Trophoblast cell (in vitro differentiated cells and primary cell): Measurements from ENCODE around the gene CFAP46.
"Not testable (repeated sequence)": the region's sequence is repeated elsewhere in the genome, so short reads cannot be mapped to it uniquely, and the experiment has no call there.

Experiments
- DNase-seq, 2 donors: peaks; one replicate each; pipeline ENCODE4 v3.0.0-alpha.2; 2016
- H2AFZ ChIP-seq: 2 replicates; pipeline ENCODE4 v1.6.1; 2013; ENCODE audit warnings: low read length, moderate library complexity, mild to moderate bottlenecking; ENCODE audit not compliant: insufficient read depth, poor library complexity
- H2AK5ac ChIP-seq: 2 replicates; pipeline ENCODE4 v1.6.1; 2013; ENCODE audit warnings: mild to moderate bottlenecking, low read length
- H2BK120ac ChIP-seq: 2 replicates; pipeline ENCODE4 v1.6.1; 2013; ENCODE audit warnings: low read length, mild to moderate bottlenecking, moderate library complexity; ENCODE audit not compliant: insufficient read depth, poor library complexity
- H2BK12ac ChIP-seq: 2 replicates; pipeline ENCODE4 v1.6.1; 2013; ENCODE audit warnings: mild to moderate bottlenecking, low read length, moderate library complexity
- H2BK5ac ChIP-seq: 2 replicates; pipeline ENCODE4 v1.6.1; 2013; ENCODE audit warnings: low read length, low read depth, moderate library complexity, mild to moderate bottlenecking; ENCODE audit not compliant: poor library complexity
- H3K14ac ChIP-seq: 2 replicates; pipeline ENCODE4 v1.6.1; 2013; ENCODE audit warnings: mild to moderate bottlenecking, low read length
- H3K18ac ChIP-seq: 2 replicates; pipeline ENCODE4 v1.6.1; 2013; ENCODE audit warnings: mild to moderate bottlenecking, low read length
- H3K23ac ChIP-seq: 2 replicates; pipeline ENCODE4 v1.6.1; 2013; ENCODE audit warnings: low read length
- H3K27ac ChIP-seq: 2 replicates; pipeline ENCODE4 v1.5.1; 2013; ENCODE audit warnings: low read depth, mild to moderate bottlenecking, inconsistent platforms, low read length, moderate library complexity
- H3K27me3 ChIP-seq: 2 replicates; pipeline ENCODE4 v1.6.1; 2013; ENCODE audit warnings: inconsistent platforms, mild to moderate bottlenecking, low read length, moderate library complexity; ENCODE audit not compliant: insufficient read depth
- H3K36me3 ChIP-seq, 2 experiments: 1 replicate in 1 of 2; 2 replicates in 1 of 2; pipeline ENCODE4 v1.6.1; 2013; ENCODE audit warnings: low read length in 2 of 2, mild to moderate bottlenecking in 2 of 2, moderate library complexity in 1 of 2; ENCODE audit not compliant: insufficient read depth in 2 of 2, control insufficient read depth in 1 of 2
- H3K4ac ChIP-seq: 2 replicates; pipeline ENCODE4 v1.6.1; 2013; ENCODE audit warnings: low read depth, mild to moderate bottlenecking, low read length, moderate library complexity
- H3K4me1 ChIP-seq, 2 experiments: 1 replicate in 1 of 2; 2 replicates in 1 of 2; pipeline ENCODE4 v1.6.1; 2013; ENCODE audit warnings: low read length in 2 of 2, mild to moderate bottlenecking in 2 of 2, moderate library complexity in 1 of 2; ENCODE audit not compliant: insufficient read depth in 2 of 2, control insufficient read depth in 1 of 2
- H3K4me2 ChIP-seq: 2 replicates; pipeline ENCODE4 v1.6.1; 2013; ENCODE audit warnings: inconsistent platforms, mild to moderate bottlenecking, low read length, moderate library complexity
- H3K4me3 ChIP-seq: 2 replicates; pipeline ENCODE4 v1.5.1; 2013; ENCODE audit warnings: mild to moderate bottlenecking, low read depth, low read length, inconsistent platforms
- H3K79me1 ChIP-seq: one replicate; pipeline ENCODE4 v1.6.1; 2013; ENCODE audit warnings: low read length
- H3K79me2 ChIP-seq: 2 replicates; pipeline ENCODE4 v1.6.1; 2013; ENCODE audit warnings: low read length, mild to moderate bottlenecking; ENCODE audit not compliant: control insufficient read depth, insufficient read depth, poor library complexity
- H3K9ac ChIP-seq: 2 replicates; pipeline ENCODE4 v1.6.1; 2013; ENCODE audit warnings: mild to moderate bottlenecking, low read length
- H3K9me3 ChIP-seq: 2 replicates; pipeline ENCODE4 v1.6.1; 2013; ENCODE audit warnings: low read depth, mild to moderate bottlenecking, control low read depth, inconsistent platforms, low read length; ENCODE audit not compliant: insufficient read depth
- H4K12ac ChIP-seq: 2 replicates; pipeline ENCODE4 v1.6.1; 2013; ENCODE audit warnings: low read depth, mild to moderate bottlenecking, low read length, moderate library complexity
- H4K8ac ChIP-seq: 2 replicates; pipeline ENCODE4 v1.6.1; 2013; ENCODE audit warnings: low read depth, mild to moderate bottlenecking, low read length, moderate library complexity
- H4K91ac ChIP-seq: one replicate; pipeline ENCODE4 v1.6.1; 2013; ENCODE audit warnings: low read depth, mild to moderate bottlenecking, low read length, moderate library complexity
- WGBS: extraction: QIAGEN DNeasy Blood & Tissue Kit; methylation state at CpG from one replicate; pipeline ENCODE4 v1.1.7; 2013; ENCODE audit warnings: missing lambda C conversion rate; ENCODE audit not compliant: insufficient read length, insufficient coverage; ENCODE audit errors: extremely low coverage; 5-methylcytosine and 5-hydroxymethylcytosine counted together

CFAP46 gene

GRCh38 chr10:132799865-132800264 is 142.5 kb downstream of the CFAP46 start:
- no peak overlapping the region for H2AK5ac ChIP-seq
- peaks cover 19% of the 10 kb centered on the region for H3K9me3 ChIP-seq
- no peak overlapping the region for H2BK5ac ChIP-seq
- H3K18ac ChIP-seq, result no peak overlapping the region
- no peak for DNase-seq
- WGBS, result no CpG with 5 or more reads among the region's 11 CpGs
- no peaks in the 10 kb centered on the region for H3K79me1 ChIP-seq
- no peak overlapping the region for H2BK120ac ChIP-seq
- H3K79me2 ChIP-seq, result no peaks in the 10 kb centered on the region
- no peak overlapping the region for H4K91ac ChIP-seq
- H3K4me3 ChIP-seq, result no peak overlapping the region
- H3K4ac ChIP-seq, result no peak overlapping the region
- H3K4me1 ChIP-seq, result no peaks in the 10 kb centered on the region
- H3K4me2 ChIP-seq, result no peak overlapping the region
- no peak overlapping the region for H2AFZ ChIP-seq
- H3K23ac ChIP-seq, result no peak overlapping the region
- H4K12ac ChIP-seq, result no peak overlapping the region
- no peaks in the 10 kb centered on the region for H3K27me3 ChIP-seq
- H3K14ac ChIP-seq, result no peak overlapping the region
- H3K27ac ChIP-seq, result no peak overlapping the region
- H3K9ac ChIP-seq, result no peak overlapping the region
- H4K8ac ChIP-seq, result no peak overlapping the region
- no peaks in the 10 kb centered on the region for H3K36me3 ChIP-seq
- H2BK12ac ChIP-seq, result no peak overlapping the region

GRCh38 chr10:132798876-132799275 is 143.5 kb downstream of the CFAP46 start:
- Histone ChIP-seq H3K14ac (no peak overlapping the region), H2BK120ac (no peak overlapping the region), H3K23ac (no peak overlapping the region), H3K4me2 (no peak overlapping the region), H3K36me3 (no peaks in the 10 kb centered on the region), H2AFZ (no peak overlapping the region), H2BK12ac (no peak overlapping the region), H3K9ac (no peak overlapping the region), H4K91ac (no peak overlapping the region), H2BK5ac (no peak overlapping the region), H3K79me2 (no peaks in the 10 kb centered on the region), H3K4me3 (no peak overlapping the region), H3K4me1 (no peaks in the 10 kb centered on the region), H2AK5ac (no peak overlapping the region), H3K27ac (no peak overlapping the region), H3K9me3 (peaks cover 19% of the 10 kb centered on the region), H4K8ac (no peak overlapping the region), H3K4ac (no peak overlapping the region), H3K27me3 (no peaks in the 10 kb centered on the region), H3K18ac (no peak overlapping the region), H4K12ac (no peak overlapping the region), H3K79me1 (no peaks in the 10 kb centered on the region)
- DNase-seq, result no peak
- no CpG with 5 or more reads among the region's 15 CpGs for WGBS

- no peak overlapping the region for H3K23ac ChIP-seq
- peaks cover 19% of the 10 kb centered on the region for H3K9me3 ChIP-seq
- H2BK12ac ChIP-seq, result no peak overlapping the region
- H3K9ac ChIP-seq, result no peak overlapping the region
- H3K14ac ChIP-seq, result no peak overlapping the region
- no peak overlapping the region for H2BK5ac ChIP-seq
- H4K8ac ChIP-seq, result no peak overlapping the region
- H2BK120ac ChIP-seq, result no peak overlapping the region
- H3K27me3 ChIP-seq, result no peaks in the 10 kb centered on the region
- no peak overlapping the region for H3K4ac ChIP-seq
- no peak overlapping the region for H2AK5ac ChIP-seq
- no peak for DNase-seq
- no peaks in the 10 kb centered on the region for H3K79me2 ChIP-seq
- no CpG with 5 or more reads among the region's 21 CpGs for WGBS
- H3K4me2 ChIP-seq, result no peak overlapping the region
- H3K36me3 ChIP-seq, result no peaks in the 10 kb centered on the region
- H3K27ac ChIP-seq, result no peak overlapping the region
- no peak overlapping the region for H4K12ac ChIP-seq
- no peak overlapping the region for H4K91ac ChIP-seq
- no peak overlapping the region for H3K18ac ChIP-seq
- H3K4me1 ChIP-seq, result no peaks in the 10 kb centered on the region
- H2AFZ ChIP-seq, result no peak overlapping the region
- peak overlapping the region; percentile 43 for H3K4me3 ChIP-seq
- no peaks in the 10 kb centered on the region for H3K79me1 ChIP-seq
Measured at GRCh38 chr10:132798403-132798802, 144.0 kb downstream of the CFAP46 start.

GRCh38 chr10:132797986-132798385 is 144.4 kb downstream of the CFAP46 start:
- H3K9ac ChIP-seq, H3K27me3 ChIP-seq, H4K12ac ChIP-seq, H3K79me2 ChIP-seq, H3K4me2 ChIP-seq, H3K14ac ChIP-seq, H3K79me1 ChIP-seq, H3K18ac ChIP-seq, H3K27ac ChIP-seq, H2AK5ac ChIP-seq, H2BK12ac ChIP-seq, H2AFZ ChIP-seq, H2BK120ac ChIP-seq, H3K36me3 ChIP-seq, DNase-seq, H3K23ac ChIP-seq, H3K4me1 ChIP-seq, H4K8ac ChIP-seq, H3K4ac ChIP-seq, H2BK5ac ChIP-seq, H4K91ac ChIP-seq: not testable (repeated sequence)
- WGBS, result no CpG with 5 or more reads among the region's 32 CpGs
- H3K9me3 ChIP-seq, result peaks cover 19% of the 10 kb centered on the region
- peak overlapping the region; percentile 43 for H3K4me3 ChIP-seq
